ENCODE results near the gene LOXL4.

LOXL4 gene

DNA sequence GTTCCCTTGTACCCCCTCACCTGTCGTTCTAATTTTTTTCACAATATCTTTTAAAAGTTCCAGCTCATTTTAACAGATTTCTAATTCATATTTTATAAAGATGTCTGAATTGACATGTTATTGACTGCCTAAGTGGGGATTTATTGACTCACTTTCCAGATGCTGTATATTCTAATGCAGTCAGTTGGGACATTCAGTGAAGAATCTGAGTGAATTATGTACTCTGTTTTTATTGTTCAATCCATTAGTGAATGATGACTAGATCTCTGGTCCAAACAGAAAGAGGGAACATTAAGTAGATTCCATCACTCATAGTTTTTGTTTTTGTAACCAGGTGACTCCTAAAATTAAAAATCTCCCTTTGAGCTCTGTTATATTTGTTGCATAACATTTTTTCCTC is 54.3 kb downstream of the LOXL4 start:
- no CpG with 5 or more reads among the region's 1 CpG for WGBS
- Histone ChIP-seq H3K4me2 (ENCODE audit: low read length, poor library complexity, severe bottlenecking) (no peak overlapping the region), H2AK5ac (ENCODE audit: low read length, severe bottlenecking) (no peak overlapping the region)

DNA sequence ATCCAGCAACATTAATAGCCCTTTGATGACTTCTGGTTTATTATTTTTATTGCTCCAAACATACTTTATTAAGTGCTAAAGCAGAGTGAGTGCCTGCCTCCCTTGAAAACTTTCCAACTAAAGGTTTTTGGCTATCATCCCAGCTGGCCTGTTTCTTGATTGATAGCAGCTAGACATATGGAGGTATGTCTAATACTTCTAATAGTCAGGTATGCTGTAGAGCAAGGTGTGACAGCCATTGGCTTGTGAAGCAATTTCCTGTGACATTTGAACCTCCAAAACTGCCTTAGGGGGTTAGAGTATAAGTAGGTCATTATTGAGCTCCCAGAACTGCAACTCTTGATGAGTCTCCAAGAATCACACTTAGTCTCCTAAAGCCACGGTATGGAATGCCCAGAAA is 55.8 kb downstream of the LOXL4 start:
- no peak overlapping the region for H3K4me3 ChIP-seq (ENCODE audit: insufficient read depth in 1 of 2, low read depth in 1 of 2, low read length in 2 of 2)
- no peak overlapping the region for H3K14ac ChIP-seq (ENCODE audit: low read length in 2 of 2)
- peaks cover 1% of the 10 kb centered on the region for H3K9me3 ChIP-seq (ENCODE audit: control insufficient read depth, low read length)
- H3K4ac ChIP-seq (ENCODE audit: low read depth in 1 of 2, low read length in 2 of 2): no peak overlapping the region
- H2BK12ac ChIP-seq (ENCODE audit: low read length in 2 of 2): no peak overlapping the region
- no peak for DNase-seq
- no peak overlapping the region for H2BK15ac ChIP-seq (ENCODE audit: low read depth, poor library complexity, severe bottlenecking)
- no peak overlapping the region for H4K91ac ChIP-seq (ENCODE audit: low read length)
- H3K4me1 ChIP-seq (ENCODE audit: control insufficient read depth, insufficient read depth, low read depth, low read length): no peaks in the 10 kb centered on the region
- no peak overlapping the region for H3K27ac ChIP-seq (ENCODE audit: low read length, poor library complexity, severe bottlenecking)
- no peak overlapping the region for H3K23ac ChIP-seq (ENCODE audit: low read length in 2 of 2)
- no peak overlapping the region for H3K9ac ChIP-seq (ENCODE audit: low read length)
- peaks cover 22% of the 10 kb centered on the region for H3K79me1 ChIP-seq (replicated peaks; ENCODE audit: low read length, poor library complexity, severe bottlenecking)
- no peak overlapping the region for H2AK5ac ChIP-seq (ENCODE audit: low read length, severe bottlenecking)
- WGBS: no CpG with 5 or more reads among the region's 1 CpG
- no peak overlapping the region for H3K18ac ChIP-seq (ENCODE audit: low read depth in 1 of 2, low read length in 2 of 2)
- no peak overlapping the region for H2BK120ac ChIP-seq (ENCODE audit: low read depth, low read length)
- H3K4me2 ChIP-seq (ENCODE audit: low read length, poor library complexity, severe bottlenecking): no peak overlapping the region
- peaks cover 0 to 46% of the 10 kb centered on the region in 2 experiments for H3K36me3 ChIP-seq (ENCODE audit: control insufficient read depth in 1 of 2, insufficient read depth in 2 of 2, low read depth in 1 of 2, low read length in 2 of 2)
- no peaks in the 10 kb centered on the region for H3K27me3 ChIP-seq (ENCODE audit: control insufficient read depth in 1 of 2, insufficient read depth in 1 of 2, low read length in 2 of 2)
- no peak overlapping the region for H2BK5ac ChIP-seq (ENCODE audit: low read depth, low read length, poor library complexity, severe bottlenecking)
- no peak overlapping the region for H2AFZ ChIP-seq (ENCODE audit: low read depth, low read length)
- H4K8ac ChIP-seq (ENCODE audit: low read length): no peak overlapping the region

More for the DNA sequence above, 54.3 kb downstream of the LOXL4 start:
- Histone ChIP-seq H4K8ac (ENCODE audit: low read length) (no peak overlapping the region), H3K27ac (ENCODE audit: low read length, poor library complexity, severe bottlenecking) (no peak overlapping the region), H2BK120ac (ENCODE audit: low read depth, low read length) (no peak overlapping the region), H3K4ac (ENCODE audit: low read depth in 1 of 2, low read length in 2 of 2) (no peak overlapping the region), H4K91ac (ENCODE audit: low read length) (no peak overlapping the region), H3K14ac (ENCODE audit: low read length in 2 of 2) (no peak overlapping the region), H3K18ac (ENCODE audit: low read depth in 1 of 2, low read length in 2 of 2) (no peak overlapping the region), H3K36me3 (ENCODE audit: control insufficient read depth in 1 of 2, insufficient read depth in 2 of 2, low read depth in 1 of 2, low read length in 2 of 2) (peaks cover 0 to 35% of the 10 kb centered on the region in 2 experiments), H2BK15ac (ENCODE audit: low read depth, poor library complexity, severe bottlenecking) (no peak overlapping the region), H2BK12ac (ENCODE audit: low read length in 2 of 2) (no peak overlapping the region), H3K79me1 (replicated peaks; ENCODE audit: low read length, poor library complexity, severe bottlenecking) (peaks cover 21% of the 10 kb centered on the region), H3K9ac (ENCODE audit: low read length) (no peak overlapping the region), H3K9me3 (ENCODE audit: control insufficient read depth, low read length) (peaks cover 7% of the 10 kb centered on the region), H2AFZ (ENCODE audit: low read depth, low read length) (no peak overlapping the region), H3K23ac (ENCODE audit: low read length in 2 of 2) (no peak overlapping the region), H2BK5ac (ENCODE audit: low read depth, low read length, poor library complexity, severe bottlenecking) (no peak overlapping the region), H3K4me3 (ENCODE audit: insufficient read depth in 1 of 2, low read depth in 1 of 2, low read length in 2 of 2) (no peak overlapping the region), H3K27me3 (ENCODE audit: control insufficient read depth in 1 of 2, insufficient read depth in 1 of 2, low read length in 2 of 2) (no peaks in the 10 kb centered on the region), H3K4me1 (ENCODE audit: control insufficient read depth, insufficient read depth, low read depth, low read length) (no peaks in the 10 kb centered on the region)
- DNase-seq: no peak

DNA sequence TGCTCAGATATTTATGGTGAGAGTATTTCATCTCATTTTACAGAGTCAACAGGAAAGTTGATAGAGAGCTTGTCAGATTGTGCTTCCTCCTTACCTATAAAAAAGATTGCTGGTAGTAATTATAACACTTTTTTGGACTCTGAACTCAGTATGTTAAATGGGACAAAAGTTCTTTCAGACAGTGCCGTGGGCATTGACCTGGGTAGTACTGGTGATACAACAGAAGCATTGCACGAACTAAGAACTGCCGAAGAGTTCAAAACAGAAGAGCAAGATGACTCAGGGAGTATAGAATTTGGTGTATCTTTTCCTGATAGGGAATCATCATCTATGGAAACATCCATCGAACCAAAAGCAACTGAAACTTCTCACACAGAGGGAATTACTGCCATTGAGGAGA is 58.6 kb downstream of the LOXL4 start:
- Histone ChIP-seq H3K14ac (ENCODE audit: low read length in 2 of 2) (no peak overlapping the region), H2BK15ac (ENCODE audit: low read depth, poor library complexity, severe bottlenecking) (no peak overlapping the region), H4K8ac (ENCODE audit: low read length) (no peak overlapping the region), H4K91ac (ENCODE audit: low read length) (no peak overlapping the region), H3K27me3 (ENCODE audit: control insufficient read depth in 1 of 2, insufficient read depth in 1 of 2, low read length in 2 of 2) (no peaks in the 10 kb centered on the region), H3K4ac (ENCODE audit: low read depth in 1 of 2, low read length in 2 of 2) (no peak overlapping the region), H2BK5ac (ENCODE audit: low read depth, low read length, poor library complexity, severe bottlenecking) (no peak overlapping the region), H2AK5ac (ENCODE audit: low read length, severe bottlenecking) (no peak overlapping the region), H3K4me3 (ENCODE audit: insufficient read depth in 1 of 2, low read depth in 1 of 2, low read length in 2 of 2) (no peak overlapping the region), H2AFZ (ENCODE audit: low read depth, low read length) (no peak overlapping the region), H3K9ac (ENCODE audit: low read length) (no peak overlapping the region), H3K4me1 (ENCODE audit: control insufficient read depth, insufficient read depth, low read depth, low read length) (no peaks in the 10 kb centered on the region), H2BK120ac (ENCODE audit: low read depth, low read length) (no peak overlapping the region), H3K4me2 (ENCODE audit: low read length, poor library complexity, severe bottlenecking) (no peak overlapping the region), H2BK12ac (ENCODE audit: low read length in 2 of 2) (no peak overlapping the region), H3K23ac (ENCODE audit: low read length in 2 of 2) (no peak overlapping the region), H3K18ac (ENCODE audit: low read depth in 1 of 2, low read length in 2 of 2) (no peak overlapping the region), H3K79me1 (replicated peaks; ENCODE audit: low read length, poor library complexity, severe bottlenecking) (peaks cover 15% of the 10 kb centered on the region), H3K36me3 (ENCODE audit: control insufficient read depth in 1 of 2, insufficient read depth in 2 of 2, low read depth in 1 of 2, low read length in 2 of 2) (peaks cover 0 to 40% of the 10 kb centered on the region in 2 experiments), H3K9me3 (ENCODE audit: control insufficient read depth, low read length) (no peaks in the 10 kb centered on the region), H3K27ac (ENCODE audit: low read length, poor library complexity, severe bottlenecking) (no peak overlapping the region)
- WGBS: 93% methylated on average over 4 of the region's 4 CpGs
- no peak for DNase-seq

DNA sequence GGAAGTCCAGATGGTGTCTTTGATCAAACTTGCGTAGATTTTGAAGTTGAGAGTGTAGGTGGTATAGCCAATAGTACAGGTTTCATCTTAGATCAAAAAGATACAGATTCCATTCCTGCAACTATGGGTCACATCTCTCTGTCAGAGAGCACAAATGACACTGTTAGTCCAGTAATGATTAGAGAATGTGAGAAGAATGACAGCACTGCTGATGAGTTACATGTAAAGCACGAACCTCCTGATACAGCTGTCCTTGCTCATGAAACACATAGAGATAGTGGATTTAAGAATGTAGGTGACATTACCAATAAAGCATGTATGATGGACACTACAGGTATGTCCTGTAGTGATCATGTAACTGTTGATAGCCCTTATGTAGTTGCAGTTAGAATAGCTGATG is 59.1 kb downstream of the LOXL4 start:
- Histone ChIP-seq H2BK5ac (ENCODE audit: low read depth, low read length, poor library complexity, severe bottlenecking) (no peak overlapping the region), H3K27ac (ENCODE audit: low read length, poor library complexity, severe bottlenecking) (no peak overlapping the region), H3K27me3 (ENCODE audit: control insufficient read depth in 1 of 2, insufficient read depth in 1 of 2, low read length in 2 of 2) (no peaks in the 10 kb centered on the region), H2AK5ac (ENCODE audit: low read length, severe bottlenecking) (no peak overlapping the region), H3K4me3 (ENCODE audit: insufficient read depth in 1 of 2, low read depth in 1 of 2, low read length in 2 of 2) (no peak overlapping the region), H2AFZ (ENCODE audit: low read depth, low read length) (no peak overlapping the region), H2BK120ac (ENCODE audit: low read depth, low read length) (no peak overlapping the region), H3K9me3 (ENCODE audit: control insufficient read depth, low read length) (no peaks in the 10 kb centered on the region), H3K14ac (ENCODE audit: low read length in 2 of 2) (no peak overlapping the region), H3K79me1 (replicated peaks; ENCODE audit: low read length, poor library complexity, severe bottlenecking) (peaks cover 15% of the 10 kb centered on the region), H4K91ac (ENCODE audit: low read length) (no peak overlapping the region), H4K8ac (ENCODE audit: low read length) (no peak overlapping the region), H3K4me2 (ENCODE audit: low read length, poor library complexity, severe bottlenecking) (no peak overlapping the region), H3K18ac (ENCODE audit: low read depth in 1 of 2, low read length in 2 of 2) (no peak overlapping the region), H3K9ac (ENCODE audit: low read length) (no peak overlapping the region), H2BK15ac (ENCODE audit: low read depth, poor library complexity, severe bottlenecking) (no peak overlapping the region), H2BK12ac (ENCODE audit: low read length in 2 of 2) (no peak overlapping the region), H3K4me1 (ENCODE audit: control insufficient read depth, insufficient read depth, low read depth, low read length) (no peaks in the 10 kb centered on the region), H3K4ac (ENCODE audit: low read depth in 1 of 2, low read length in 2 of 2) (no peak overlapping the region), H3K23ac (ENCODE audit: low read length in 2 of 2) (no peak overlapping the region), H3K36me3 (ENCODE audit: control insufficient read depth in 1 of 2, insufficient read depth in 2 of 2, low read depth in 1 of 2, low read length in 2 of 2) (peaks cover 0 to 40% of the 10 kb centered on the region in 2 experiments)
- WGBS: 85% methylated on average over 1 of the region's 2 CpGs
- DNase-seq: no peak

All from mesenchymal stem cell (in vitro differentiated cells and primary cell).